ENCODE results near the gene LFNG. TPM values are rescaled to one million over a fixed set of nuclear protein-coding genes. Genes with fewer than 3 reads are reported as not detected.

LFNG gene
- total RNA-seq, 1 donor: 21.0 TPM

- peaks cover 3% of the 10 kb centered on the region for H3K9me3 ChIP-seq (ENCODE audit: low read depth, low read length)
- H3K4me1 ChIP-seq (ENCODE audit: insufficient read depth, low read length): peaks cover 17% of the 10 kb centered on the region
- no peaks in the 10 kb centered on the region for H3K27me3 ChIP-seq (ENCODE audit: insufficient read depth, low read length)
- H3K4me3 ChIP-seq (ENCODE audit: insufficient read depth, low read length): peak overlapping the region; percentile 12
- H4K20me1 ChIP-seq (ENCODE audit: insufficient read depth, low read length): no peaks in the 10 kb centered on the region
- no peaks in the 10 kb centered on the region for H3K79me2 ChIP-seq (ENCODE audit: insufficient read depth, low read length)
- peak; percentile 94 for DNase-seq (ENCODE audit: insufficient read length, low spot score, missing footprints)
- peak overlapping the region; percentile 52 for H3K4me2 ChIP-seq (ENCODE audit: insufficient read depth, low read length)
- H3K27ac ChIP-seq (ENCODE audit: low read depth, low read length): no peak overlapping the region
- no peaks in the 10 kb centered on the region for H3K36me3 ChIP-seq (ENCODE audit: insufficient read depth, low read length)
- no peak overlapping the region for H2AFZ ChIP-seq (ENCODE audit: low read length)
- no peak for TF ChIP-seq CTCF (IDR thresholded peaks at IDR 0.05; ENCODE audit: extremely low read depth, low read depth, low read length)
These were observed 31.8 kb upstream of the LFNG start for GRCh38 chr7:2487586-2488271.

GRCh38 chr7:2488272-2488645 lies 31.3 kb upstream of the LFNG start:
- peak; percentile 95 for DNase-seq (ENCODE audit: insufficient read length, low spot score, missing footprints)
- Histone ChIP-seq H3K4me1 (ENCODE audit: insufficient read depth, low read length) (peaks cover 21% of the 10 kb centered on the region), H4K20me1 (ENCODE audit: insufficient read depth, low read length) (no peaks in the 10 kb centered on the region), H2AFZ (ENCODE audit: low read length) (peak overlapping the region; percentile 44), H3K4me2 (ENCODE audit: insufficient read depth, low read length) (peak overlapping the region; percentile 52), H3K9me3 (ENCODE audit: low read depth, low read length) (peaks cover 3% of the 10 kb centered on the region), H3K27me3 (ENCODE audit: insufficient read depth, low read length) (no peaks in the 10 kb centered on the region), H3K36me3 (ENCODE audit: insufficient read depth, low read length) (no peaks in the 10 kb centered on the region), H3K4me3 (ENCODE audit: insufficient read depth, low read length) (no peak overlapping the region), H3K79me2 (ENCODE audit: insufficient read depth, low read length) (no peaks in the 10 kb centered on the region), H3K27ac (ENCODE audit: low read depth, low read length) (no peak overlapping the region)
- no peak for TF ChIP-seq CTCF (IDR thresholded peaks at IDR 0.05; ENCODE audit: extremely low read depth, low read depth, low read length)

- H3K36me3 ChIP-seq (ENCODE audit: insufficient read depth, low read length): no peaks in the 10 kb centered on the region
- peak overlapping the region; percentile 44 for H2AFZ ChIP-seq (ENCODE audit: low read length)
- H3K27me3 ChIP-seq (ENCODE audit: insufficient read depth, low read length): no peaks in the 10 kb centered on the region
- no peak overlapping the region for H3K27ac ChIP-seq (ENCODE audit: low read depth, low read length)
- H3K9me3 ChIP-seq (ENCODE audit: low read depth, low read length): no peaks in the 10 kb centered on the region
- no peak for DNase-seq (ENCODE audit: insufficient read length, low spot score, missing footprints)
- peak overlapping the region; percentile 52 for H3K4me2 ChIP-seq (ENCODE audit: insufficient read depth, low read length)
- H3K4me1 ChIP-seq (ENCODE audit: insufficient read depth, low read length): peaks cover 25% of the 10 kb centered on the region
- no peak for TF ChIP-seq CTCF (IDR thresholded peaks at IDR 0.05; ENCODE audit: extremely low read depth, low read depth, low read length)
- H3K4me3 ChIP-seq (ENCODE audit: insufficient read depth, low read length): no peak overlapping the region
- no peaks in the 10 kb centered on the region for H3K79me2 ChIP-seq (ENCODE audit: insufficient read depth, low read length)
- H4K20me1 ChIP-seq (ENCODE audit: insufficient read depth, low read length): no peaks in the 10 kb centered on the region
These were observed 30.9 kb upstream of the LFNG start for GRCh38 chr7:2488681-2489080.

GRCh38 chr7:2490181-2490651 lies 29.4 kb upstream of the LFNG start:
- H3K4me1 ChIP-seq (ENCODE audit: insufficient read depth, low read length): peaks cover 26% of the 10 kb centered on the region
- no peaks in the 10 kb centered on the region for H3K27me3 ChIP-seq (ENCODE audit: insufficient read depth, low read length)
- H3K9me3 ChIP-seq (ENCODE audit: low read depth, low read length): no peaks in the 10 kb centered on the region
- DNase-seq (ENCODE audit: insufficient read length, low spot score, missing footprints): no peak
- no peak overlapping the region for H3K27ac ChIP-seq (ENCODE audit: low read depth, low read length)
- no peak for TF ChIP-seq CTCF (IDR thresholded peaks at IDR 0.05; ENCODE audit: extremely low read depth, low read depth, low read length)
- H3K79me2 ChIP-seq (ENCODE audit: insufficient read depth, low read length): no peaks in the 10 kb centered on the region
- no peak overlapping the region for H3K4me2 ChIP-seq (ENCODE audit: insufficient read depth, low read length)
- H3K4me3 ChIP-seq (ENCODE audit: insufficient read depth, low read length): no peak overlapping the region
- H2AFZ ChIP-seq (ENCODE audit: low read length): no peak overlapping the region
- no peaks in the 10 kb centered on the region for H3K36me3 ChIP-seq (ENCODE audit: insufficient read depth, low read length)
- H4K20me1 ChIP-seq (ENCODE audit: insufficient read depth, low read length): no peaks in the 10 kb centered on the region

Data from osteoblast (primary cell).